HEK293T (cell line): ENCODE measurements around the gene HSPH1.

Source experiments
- CTBP1 ChIP-seq: fragments of 450-650 bp; IDR thresholded peaks from 2 replicates; pipeline ENCODE4 v1.6.1; 2016; ENCODE audit warnings: borderline replicate concordance
- FOXM1 ChIP-seq: fragments of 450-650 bp; IDR thresholded peaks from 2 replicates; pipeline ENCODE4 v1.6.1; 2017; ENCODE audit warnings: mild to moderate bottlenecking, borderline replicate concordance
- SUZ12 ChIP-seq: fragments of 450-650 bp; IDR thresholded peaks from 2 replicates; pipeline ENCODE4 v1.6.1; 2016; ENCODE audit warnings: mild to moderate bottlenecking

DNA sequence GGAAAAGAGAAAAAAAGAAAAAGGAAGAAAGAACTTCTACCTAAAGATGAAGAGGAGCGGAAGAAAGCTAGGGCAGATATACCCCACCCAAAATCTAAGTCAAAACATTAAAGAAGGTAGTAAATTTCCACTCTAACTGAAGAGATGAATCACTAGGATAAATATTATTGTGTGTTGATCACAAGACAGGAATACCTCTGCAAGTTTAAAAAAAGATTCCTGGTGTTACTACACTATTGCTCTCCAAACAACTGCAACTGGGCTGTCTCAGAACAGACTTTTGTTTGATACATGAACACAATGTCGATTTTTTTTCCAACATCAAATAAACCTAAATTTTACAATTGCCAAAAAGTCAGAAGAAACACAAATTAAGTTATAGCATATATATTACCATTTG, 6.8 kb downstream of the HSPH1 start:
- TF ChIP-seq FOXM1: no peak
- TF ChIP-seq SUZ12: no peak
- no peak for TF ChIP-seq CTBP1
